H1 (cell line): ENCODE results near the gene CCPG1. TPM values are rescaled to one million over a fixed set of nuclear protein-coding genes. Genes with fewer than 3 reads are reported as not detected.

Experiments
- CTCF ChIA-PET: fragments of 300-600 bp; sonication (Branson Sonifier 250); formaldehyde crosslinking; loops from one replicate; lab custom pipeline; 2021; ENCODE audit not compliant: partially characterized antibody; lab: Charles Lee
- POLR2A ChIA-PET: fragments of 300-600 bp; sonication (Branson Sonifier 250); formaldehyde crosslinking; loops from one replicate; lab custom pipeline; 2021; ENCODE audit warnings: inconsistent platforms; ENCODE audit not compliant: partially characterized antibody; lab: Charles Lee
- DNase-seq, 2 experiments: peaks; one replicate each; pipeline versions ENCODE4 v3.0.0 to v3.0.0-alpha.2; 2010 to 2022; ENCODE audit warnings: low spot score in 2 of 2, low read depth in 1 of 2, mixed read lengths in 1 of 2
- FAIRE-seq: peaks from 2 replicates; lab custom pipeline; 2011; peaks lifted over from hg19 to GRCh38; lab: Jason Lieb, UNC
- H2AFZ ChIP-seq: 2 replicates; pipeline ENCODE4 v1.8.1; 2012; ENCODE audit warnings: low read length, inconsistent platforms
- H2AK5ac ChIP-seq: 2 replicates; pipeline ENCODE4 v1.6.1; 2013; ENCODE audit warnings: low read depth, low read length
- H2BK120ac ChIP-seq: replicated peaks from 2 replicates; pipeline ENCODE3; 2013; ENCODE audit warnings: low read depth, low read length, inconsistent platforms
- H2BK12ac ChIP-seq: 2 replicates; pipeline ENCODE4 v1.6.1; 2013; ENCODE audit warnings: low read depth, low read length
- H2BK15ac ChIP-seq: 2 replicates; pipeline ENCODE4 v1.6.1; 2013; ENCODE audit warnings: low read length
- H2BK20ac ChIP-seq: 2 replicates; pipeline ENCODE4 v1.6.1; 2013; ENCODE audit warnings: low read length
- H2BK5ac ChIP-seq: 2 replicates; pipeline ENCODE4 v1.6.1; 2013; ENCODE audit warnings: low read depth, low read length
- H3K14ac ChIP-seq: 2 replicates; pipeline ENCODE4 v1.6.1; 2013; ENCODE audit warnings: inconsistent platforms; ENCODE audit not compliant: insufficient read length
- H3K18ac ChIP-seq: 2 replicates; pipeline ENCODE4 v1.6.1; 2013; ENCODE audit warnings: low read length; ENCODE audit errors: extremely low read depth
- H3K23ac ChIP-seq: 2 replicates; pipeline ENCODE4 v1.6.1; 2013; ENCODE audit warnings: inconsistent platforms; ENCODE audit not compliant: insufficient read length
- H3K23me2 ChIP-seq: 2 replicates; pipeline ENCODE4 v1.6.1; 2013; ENCODE audit warnings: low read depth, low read length
- H3K27ac ChIP-seq: 2 replicates; pipeline ENCODE4 v1.6.1; 2011; ENCODE audit warnings: low read depth, low read length, inconsistent platforms
- H3K27me3 ChIP-seq, 4 experiments: replicated peaks in 1 of 4; 1 replicate in 1 of 4; 2 replicates in 3 of 4; pipeline versions ENCODE4 v1.6.1 to v1.8.1; 2011 to 2013; ENCODE audit warnings: low read length in 3 of 4, mild to moderate bottlenecking in 3 of 4, inconsistent platforms in 2 of 4, mixed read lengths in 2 of 4, moderate library complexity in 1 of 4; ENCODE audit not compliant: control insufficient read depth in 3 of 4, insufficient read depth in 3 of 4; ENCODE audit errors: extremely low read depth in 1 of 4
- H3K36me3 ChIP-seq, 4 experiments: 2 replicates each; pipeline versions ENCODE4 v1.6.1 to v1.8.1; 2011 to 2013; ENCODE audit warnings: mild to moderate bottlenecking in 4 of 4, low read length in 3 of 4, moderate library complexity in 2 of 4, control low read depth in 1 of 4, inconsistent platforms in 1 of 4; ENCODE audit not compliant: insufficient read depth in 4 of 4, control insufficient read depth in 2 of 4
- H3K4ac ChIP-seq: replicated peaks from 2 replicates; pipeline ENCODE3; 2013; ENCODE audit warnings: low read length, low read depth, mixed read lengths, inconsistent platforms; ENCODE audit not compliant: insufficient read length
- H3K4me1 ChIP-seq, 4 experiments: replicated peaks in 1 of 4; 1 replicate in 1 of 4; 2 replicates in 3 of 4; pipeline versions ENCODE4 v1.6.1 to v1.8.1; 2011 to 2013; ENCODE audit warnings: low read length in 3 of 4, inconsistent platforms in 2 of 4, mixed read lengths in 1 of 4; ENCODE audit not compliant: insufficient read depth in 4 of 4, control insufficient read depth in 3 of 4
- H3K4me2 ChIP-seq, 2 experiments: 2 replicates each; pipeline versions ENCODE4 v1.6.1 to v1.8.1; 2011 to 2013; ENCODE audit warnings: low read depth in 2 of 2, low read length in 2 of 2, control low read depth in 1 of 2, inconsistent platforms in 1 of 2, mild to moderate bottlenecking in 1 of 2; ENCODE audit not compliant: insufficient read depth in 1 of 2
- H3K4me3 ChIP-seq, 4 experiments: fragments of 200-600, 300-600 bp in 1 of 4; sonication (generic), shearing (Covaris generic), sonication (Bioruptor Twin) in 1 of 4; 2 replicates each; pipeline versions ENCODE4 v1.5.1 to v1.8.1; 2011 to 2016; ENCODE audit warnings: low read length in 4 of 4, low read depth in 3 of 4, control low read depth in 2 of 4, inconsistent platforms in 2 of 4, mild to moderate bottlenecking in 2 of 4, mixed read lengths in 1 of 4, moderate library complexity in 1 of 4; ENCODE audit not compliant: insufficient read depth in 2 of 4; ENCODE audit errors: extremely low read depth in 1 of 4
- H3K56ac ChIP-seq: replicated peaks from 2 replicates; pipeline ENCODE3; 2013; ENCODE audit warnings: low read depth, mild to moderate bottlenecking, mixed read lengths, low read length, inconsistent platforms; ENCODE audit not compliant: insufficient read length
- H3K79me1 ChIP-seq: 2 replicates; pipeline ENCODE4 v1.6.1; 2013; ENCODE audit warnings: low read depth, low read length, control low read depth
- H3K79me2 ChIP-seq, 2 experiments: 2 replicates each; pipeline versions ENCODE4 v1.6.1 to v1.8.1; 2012 to 2013; ENCODE audit warnings: low read length in 2 of 2, mild to moderate bottlenecking in 2 of 2, inconsistent platforms in 1 of 2; ENCODE audit not compliant: insufficient read depth in 2 of 2, control insufficient read depth in 1 of 2
- H3K9ac ChIP-seq, 4 experiments: replicated peaks in 1 of 4; 1 replicate in 1 of 4; 2 replicates in 3 of 4; pipeline versions ENCODE4 v1.6.1 to v1.8.1; 2011 to 2013; ENCODE audit warnings: low read depth in 3 of 4, low read length in 3 of 4, control low read depth in 2 of 4, mild to moderate bottlenecking in 2 of 4, moderate library complexity in 2 of 4, inconsistent platforms in 1 of 4; ENCODE audit errors: extremely low read depth in 1 of 4
- H3K9me3 ChIP-seq, 2 experiments: 2 replicates each; pipeline versions ENCODE4 v1.6.1 to v1.8.1; 2012 to 2013; ENCODE audit warnings: mild to moderate bottlenecking in 2 of 2, moderate library complexity in 2 of 2, control low read depth in 1 of 2, inconsistent platforms in 1 of 2, low read depth in 1 of 2, low read length in 1 of 2, mixed read lengths in 1 of 2; ENCODE audit not compliant: insufficient read depth in 2 of 2
- H4K20me1 ChIP-seq, 2 experiments: replicated peaks in 1 of 2; 2 replicates each; pipeline versions ENCODE3 to v1.8.1; 2011 to 2013; ENCODE audit warnings: inconsistent platforms in 2 of 2, low read length in 2 of 2, mild to moderate bottlenecking in 1 of 2; ENCODE audit not compliant: insufficient read depth in 2 of 2, control insufficient read depth in 1 of 2
- H4K5ac ChIP-seq: 2 replicates; pipeline ENCODE4 v1.6.1; 2013; ENCODE audit warnings: low read length, low read depth, mixed read lengths, inconsistent platforms; ENCODE audit not compliant: insufficient read length
- H4K8ac ChIP-seq: 2 replicates; pipeline ENCODE4 v1.8.0; 2013; ENCODE audit warnings: mild to moderate bottlenecking, moderate library complexity, low read length, inconsistent platforms; ENCODE audit not compliant: insufficient read depth; ENCODE audit errors: extremely low read depth
- H4K91ac ChIP-seq: replicated peaks from 2 replicates; pipeline ENCODE3; 2013; ENCODE audit warnings: low read length, mixed read lengths, inconsistent platforms; ENCODE audit not compliant: insufficient read length
- SIX5 ChIP-seq: IDR thresholded peaks from 2 replicates; pipeline ENCODE4 v1.6.1; 2011; ENCODE audit warnings: mild to moderate bottlenecking, low read depth, low read length
- TCF12 ChIP-seq: IDR thresholded peaks from 2 replicates; pipeline ENCODE4 v1.6.1; 2011; ENCODE audit warnings: low read depth, mild to moderate bottlenecking, low read length
- WGBS, 2 experiments: shearing (Covaris generic) in 1 of 2; methylation state at CpG; one replicate each; pipeline versions ENCODE4 v1.1.6 to v1.1.7; 2013 to 2015; ENCODE audit warnings: low lambda C conversion rate in 2 of 2, mixed read lengths in 2 of 2, inconsistent platforms in 1 of 2, low coverage in 1 of 2, missing lambda C conversion rate in 1 of 2; ENCODE audit not compliant: insufficient replicate concordance in 2 of 2, insufficient coverage in 1 of 2, insufficient read length in 1 of 2; ENCODE audit errors: extremely low coverage in 1 of 2, missing lambda C conversion rate in 1 of 2; 5-methylcytosine and 5-hydroxymethylcytosine counted together
- polyA plus RNA-seq, 7 experiments: library from polyadenylated mRNA; depleted of rRNA in 3 of 7; stranded (reverse) in 5 of 7; unstranded in 2 of 7; fragments of >200 nt in 5 of 7; fragments of 200-250 nt in 2 of 7; gene quantifications; 1 replicate in 5 of 7; 2 replicates in 1 of 7; 4 replicates in 1 of 7; pipeline versions ENCODE4 v1.2.1 to v1.2.3, GENCODE V29; 2011 to 2013; ENCODE audit warnings: missing spikeins in 2 of 7, mixed read lengths in 2 of 7
- total RNA-seq: library from RNA; stranded (reverse); fragmentation: NEBNext Ultra II Directional; extraction: Animal tissue kit (Norgen Biotek cat#: 25700); gene quantifications from 2 replicates; pipeline ENCODE4 v1.2.1, GENCODE V29; 2021
- TF ChIP-seq, protein P1 (sequence below): IDR thresholded peaks from 2 replicates; pipeline ENCODE4 v1.6.1; 2012; ENCODE audit warnings: inconsistent platforms

CCPG1 gene
- total and polyA plus RNA-seq, 2 of the 8 experiments (the other 6 are each of a cell fraction or from before 2014, with no cell fraction given): 2.3 to 13.2 TPM

DNA sequence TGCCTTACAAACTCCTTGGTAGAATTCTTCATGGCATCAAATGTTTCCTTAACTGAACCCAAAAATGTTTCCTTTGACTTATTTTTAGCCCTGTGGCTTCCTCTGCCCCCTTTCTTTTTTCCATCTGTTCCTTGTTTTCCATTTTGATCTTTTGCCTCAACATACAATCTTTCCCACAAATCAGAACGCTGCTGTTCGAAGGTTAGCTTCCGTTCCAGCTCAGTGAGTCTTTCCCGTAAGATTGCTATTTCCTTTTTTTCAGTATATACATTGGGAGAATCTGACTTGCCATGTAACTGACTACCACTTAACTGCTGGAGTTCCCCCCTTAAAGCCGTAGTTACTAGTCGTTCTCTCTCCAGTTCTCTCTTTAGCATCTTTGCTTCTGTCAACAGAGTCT lies 47.9 kb downstream of the CCPG1 start:
- H3K23ac ChIP-seq: no peak overlapping the region
- no peak overlapping the region for H2AFZ ChIP-seq
- H3K14ac ChIP-seq: no peak overlapping the region
- no peak overlapping the region for H3K4ac ChIP-seq
- no peaks in the 10 kb centered on the region for H3K9me3 ChIP-seq
- TF ChIP-seq SIX5 (no peak), TCF12 (no peak)
- TF ChIP-seq, protein P1, sequence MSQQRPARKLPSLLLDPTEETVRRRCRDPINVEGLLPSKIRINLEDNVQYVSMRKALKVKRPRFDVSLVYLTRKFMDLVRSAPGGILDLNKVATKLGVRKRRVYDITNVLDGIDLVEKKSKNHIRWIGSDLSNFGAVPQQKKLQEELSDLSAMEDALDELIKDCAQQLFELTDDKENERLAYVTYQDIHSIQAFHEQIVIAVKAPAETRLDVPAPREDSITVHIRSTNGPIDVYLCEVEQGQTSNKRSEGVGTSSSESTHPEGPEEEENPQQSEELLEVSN: no peak
- TF ChIP-seq, all 59 proteins: peak for 0
- Histone ChIP-seq H3K79me1 (no peaks in the 10 kb centered on the region), H2BK5ac (no peak overlapping the region), H3K27me3 (no peaks in the 10 kb centered on the region), H2BK120ac (no peak overlapping the region), H3K27ac (no peak overlapping the region), H3K56ac (no peak overlapping the region), H3K79me2 (no peaks in the 10 kb centered on the region), H2BK12ac (no peak overlapping the region), H3K36me3 (no peaks in the 10 kb centered on the region), H2BK20ac (no peak overlapping the region), H2BK15ac (no peak overlapping the region), H3K4me3 (no peak overlapping the region), H3K18ac (no peak overlapping the region), H3K4me2 (no peak overlapping the region), H4K8ac (no peak overlapping the region), H3K9ac (no peak overlapping the region; a peak in 1 of 7 replicates), H3K23me2 (no peaks in the 10 kb centered on the region), H3K4me1 (no peaks in the 10 kb centered on the region), H4K5ac (no peak overlapping the region), H4K91ac (no peak overlapping the region), H2AK5ac (no peak overlapping the region), H4K20me1 (no peaks in the 10 kb centered on the region)
- ChIA-PET CTCF (interaction anchor here (0.7 to 1.1 kb wide), 3 partner anchors 10 to 263 kb away, joined by 3 read pairs; no protein-coding TSS in a partner anchor), POLR2A (interaction anchor here (0.6 kb wide), 1 partner anchor 17 kb away, joined by 3 read pairs; no protein-coding TSS in a partner anchor)
- 86% methylated on average over 6 of the region's 6 CpGs; no CpG with 5 or more reads in 1 of the 2 experiments for WGBS, 2 experiments
- no peak for FAIRE-seq
- DNase-seq: no peak
